PC-3 (cell line): ENCODE measurements around the gene NKX6-2. TPM values are rescaled to one million over a fixed set of nuclear protein-coding genes. Genes with fewer than 3 reads are reported as not detected.

Experiments
- ATAC-seq: fragments of 200-7000 bp; cut with Tn5 transposase; 2 replicates; pipeline ENCODE4 v1.9.1; 2020; ENCODE audit warnings: mild to moderate bottlenecking, moderate library complexity
- BruUV-seq: library from RNA; stranded (reverse); fragments of 400-500 nt; replicated peaks from 2 replicates; lab custom pipeline; 2021; lab: Mats Ljungman, UMichigan
- CTCF ChIA-PET: fragments of 300-600 bp; sonication (Branson Sonifier 250); formaldehyde crosslinking; loops from one replicate; lab custom pipeline; 2022; ENCODE audit warnings: antibody characterized with exemption; lab: Charles Lee
- POLR2A ChIA-PET: fragments of 300-600 bp; sonication (Branson Sonifier 250); formaldehyde crosslinking; loops from one replicate; lab custom pipeline; 2022; ENCODE audit warnings: antibody characterized with exemption; ENCODE audit not compliant: unreplicated experiment; lab: Charles Lee
- DNase-seq: peaks from one replicate; pipeline ENCODE4 v3.0.0-alpha.2; 2015
- H2AFZ ChIP-seq: fragments of 300-600 bp; sonication (generic); 2 replicates; pipeline ENCODE4 v1.6.0; 2016; ENCODE audit warnings: antibody characterized with exemption, low read length
- H3F3A ChIP-seq: fragments of 300-600 bp; sonication (generic); one replicate; pipeline ENCODE4 v1.6.0; 2017; ENCODE audit warnings: antibody characterized with exemption, low read length, control low read depth, mild to moderate bottlenecking; ENCODE audit not compliant: unreplicated experiment
- H3K27ac ChIP-seq: fragments of 300-600 bp; sonication (generic); 2 replicates; pipeline ENCODE4 v1.5.1; 2016; ENCODE audit warnings: mild to moderate bottlenecking, low read length
- H3K27me3 ChIP-seq: fragments of 300-600 bp; sonication (generic); 2 replicates; pipeline ENCODE4 v1.6.1; 2016; ENCODE audit warnings: low read length, mixed read lengths
- H3K36me3 ChIP-seq: fragments of 300-600 bp; sonication (generic); 2 replicates; pipeline ENCODE4 v1.6.1; 2016; ENCODE audit warnings: low read depth, mixed run types, low read length, mixed read lengths
- H3K4me1 ChIP-seq: fragments of 300-600 bp; sonication (generic); 2 replicates; pipeline ENCODE4 v1.5.1; 2016; ENCODE audit warnings: low read length; ENCODE audit not compliant: insufficient read depth
- H3K4me2 ChIP-seq: fragments of 300-600 bp; sonication (generic); 2 replicates; pipeline ENCODE4 v1.6.0; 2016; ENCODE audit warnings: low read length
- H3K4me3 ChIP-seq: fragments of 300-600 bp; sonication (generic); 2 replicates; pipeline ENCODE4 v1.5.1; 2016; ENCODE audit warnings: mild to moderate bottlenecking, low read length, mixed read lengths
- H3K79me2 ChIP-seq: fragments of 300-600 bp; sonication (generic); 2 replicates; pipeline ENCODE4 v1.6.1; 2017; ENCODE audit warnings: low read length, mixed read lengths
- H3K9ac ChIP-seq: fragments of 300-600 bp; sonication (generic); 2 replicates; pipeline ENCODE4 v1.6.0; 2016; ENCODE audit warnings: mild to moderate bottlenecking, low read length
- H3K9me2 ChIP-seq: fragments of 300-600 bp; sonication (generic); replicated peaks from 2 replicates; pipeline ENCODE4 v1.6.1; 2016; ENCODE audit warnings: mixed run types, low read length, mixed read lengths
- H3K9me3 ChIP-seq: fragments of 300-600 bp; sonication (generic); 2 replicates; pipeline ENCODE4 v1.6.1; 2016; ENCODE audit warnings: low read length, mixed read lengths
- H4K20me1 ChIP-seq: fragments of 300-600 bp; sonication (generic); 2 replicates; pipeline ENCODE4 v1.6.1; 2016; ENCODE audit warnings: low read length, mixed read lengths
- EZH2 ChIP-seq: fragments of 300-600 bp; sonication (generic); IDR thresholded peaks from one replicate; pipeline ENCODE4 v1.6.1; 2017; ENCODE audit warnings: antibody characterized with exemption, mild to moderate bottlenecking, low read length; ENCODE audit not compliant: unreplicated experiment
- EZH2phosphoT487 ChIP-seq: fragments of 300-600 bp; sonication (generic); IDR thresholded peaks from 2 replicates; pipeline ENCODE4 v1.6.1; 2018; ENCODE audit warnings: mild to moderate bottlenecking, antibody characterized with exemption, low read length, borderline replicate concordance
- intact Hi-C: fragments of 100-400 bp; cut with micrococcal nuclease; formaldehyde crosslinking; loops from 2 replicates; pipeline ENCODE4 v1.9.0; 2023
- total RNA-seq: library from RNA; depleted of rRNA; stranded (reverse); fragments of >200 nt; gene quantifications from 2 replicates; pipeline ENCODE4 v1.2.3, GENCODE V29; 2014; rRNA removed
- TF ChIP-seq, protein P1 (sequence below): fragments of 300-600 bp; sonication (generic); conservative IDR thresholded peaks from 2 replicates; pipeline ENCODE4 v1.5.1; 2017; ENCODE audit warnings: antibody characterized with exemption, low read depth, mild to moderate bottlenecking, low read length

Gene NKX6-2
- total RNA-seq, 1 experiment from 2014 or later: not detected

GRCh38 chr10:132735341-132735775 lies 50.6 kb downstream of the NKX6-2 start:
- Histone ChIP-seq H3K27ac (no peak overlapping the region), H4K20me1 (no peaks in the 10 kb centered on the region), H3F3A (no peaks in the 10 kb centered on the region), H3K4me1 (no peaks in the 10 kb centered on the region), H3K79me2 (no peaks in the 10 kb centered on the region), H3K4me3 (no peak overlapping the region), H2AFZ (no peak overlapping the region), H3K9ac (no peak overlapping the region), H3K9me3 (no peaks in the 10 kb centered on the region), H3K9me2 (no peaks in the 10 kb centered on the region), H3K36me3 (no peaks in the 10 kb centered on the region), H3K4me2 (no peak overlapping the region), H3K27me3 (no peaks in the 10 kb centered on the region)
- TF ChIP-seq EZH2 (no peak), EZH2phosphoT487 (no peak)
- TF ChIP-seq, protein P1, sequence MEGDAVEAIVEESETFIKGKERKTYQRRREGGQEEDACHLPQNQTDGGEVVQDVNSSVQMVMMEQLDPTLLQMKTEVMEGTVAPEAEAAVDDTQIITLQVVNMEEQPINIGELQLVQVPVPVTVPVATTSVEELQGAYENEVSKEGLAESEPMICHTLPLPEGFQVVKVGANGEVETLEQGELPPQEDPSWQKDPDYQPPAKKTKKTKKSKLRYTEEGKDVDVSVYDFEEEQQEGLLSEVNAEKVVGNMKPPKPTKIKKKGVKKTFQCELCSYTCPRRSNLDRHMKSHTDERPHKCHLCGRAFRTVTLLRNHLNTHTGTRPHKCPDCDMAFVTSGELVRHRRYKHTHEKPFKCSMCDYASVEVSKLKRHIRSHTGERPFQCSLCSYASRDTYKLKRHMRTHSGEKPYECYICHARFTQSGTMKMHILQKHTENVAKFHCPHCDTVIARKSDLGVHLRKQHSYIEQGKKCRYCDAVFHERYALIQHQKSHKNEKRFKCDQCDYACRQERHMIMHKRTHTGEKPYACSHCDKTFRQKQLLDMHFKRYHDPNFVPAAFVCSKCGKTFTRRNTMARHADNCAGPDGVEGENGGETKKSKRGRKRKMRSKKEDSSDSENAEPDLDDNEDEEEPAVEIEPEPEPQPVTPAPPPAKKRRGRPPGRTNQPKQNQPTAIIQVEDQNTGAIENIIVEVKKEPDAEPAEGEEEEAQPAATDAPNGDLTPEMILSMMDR: no peak
- POLR2A ChIA-PET: no interaction called here
- BruUV-seq: no TSS peak
- intact Hi-C loops: no loop called here
- DNase-seq: no peak
- CTCF ChIA-PET: no interaction called here
- ATAC-seq: no peak

- H3K36me3 ChIP-seq: no peaks in the 10 kb centered on the region
- H3K9ac ChIP-seq: no peak overlapping the region
- no peaks in the 10 kb centered on the region for H4K20me1 ChIP-seq
- TF ChIP-seq, protein P1: no peak
- ATAC-seq (no peak), DNase-seq (no peak)
- H3K9me2 ChIP-seq: no peaks in the 10 kb centered on the region
- H3K27ac ChIP-seq: no peak overlapping the region
- H3K4me2 ChIP-seq: no peak overlapping the region
- H3K4me3 ChIP-seq: no peak overlapping the region
- H3K9me3 ChIP-seq: no peaks in the 10 kb centered on the region
- ChIA-PET POLR2A (no interaction called here), CTCF (no interaction called here)
- intact Hi-C loops: no loop called here
- H2AFZ ChIP-seq: no peak overlapping the region
- no peaks in the 10 kb centered on the region for H3K4me1 ChIP-seq
- no TSS peak for BruUV-seq
- no peaks in the 10 kb centered on the region for H3K27me3 ChIP-seq
- no peaks in the 10 kb centered on the region for H3F3A ChIP-seq
- H3K79me2 ChIP-seq: no peaks in the 10 kb centered on the region
Measured at GRCh38 chr10:132733926-132734325, 52.0 kb downstream of the NKX6-2 start.

Other genes starting within 250 kb of the NKX6-2 start
- gene INPP5A, start 248.4 kb downstream of the NKX6-2 start, total RNA-seq: 22.6 and 27.8 TPM in 2 replicates
- 0.04 TPM in 1 of 2 replicates, not detected in the other for gene CFAP46, start 156.4 kb upstream of the NKX6-2 start, total RNA-seq